CD14-positive monocyte (primary cell): ENCODE data around the gene OR9I1. TPM values are rescaled to one million over a fixed set of nuclear protein-coding genes. Genes with fewer than 3 reads are reported as not detected.

Experiments used
- DNase-seq, 3 donors: peaks; one replicate each; pipeline ENCODE4 v3.0.0-alpha.2; 2011 to 2022
- H2AFZ ChIP-seq: 2 replicates; pipeline ENCODE4 v1.6.0; 2012; ENCODE audit warnings: mild to moderate bottlenecking, low read depth, low read length, inconsistent platforms; ENCODE audit not compliant: insufficient read depth, poor library complexity, severe bottlenecking
- H3K27ac ChIP-seq, 2 donors: 1 replicate in 1 of 2; 2 replicates in 1 of 2; pipeline ENCODE4 v1.5.1; 2012 to 2013; ENCODE audit warnings: low read length in 2 of 2, control low read depth in 1 of 2, inconsistent platforms in 1 of 2, low read depth in 1 of 2, mild to moderate bottlenecking in 1 of 2
- H3K27me3 ChIP-seq, 2 donors: one replicate each; pipeline versions ENCODE4 v1.6.0 to v1.6.1; 2011 to 2013; ENCODE audit warnings: low read length in 2 of 2; ENCODE audit not compliant: control insufficient read depth in 2 of 2, insufficient read depth in 2 of 2
- H3K36me3 ChIP-seq, 2 donors: replicated peaks in 1 of 2; 1 replicate in 1 of 2; 2 replicates in 1 of 2; pipeline versions ENCODE4 v1.5.1 to v1.6.1; 2012 to 2013; ENCODE audit warnings: low read length in 2 of 2, control low read depth in 1 of 2, inconsistent platforms in 1 of 2, mild to moderate bottlenecking in 1 of 2; ENCODE audit not compliant: insufficient read depth in 2 of 2, control insufficient read depth in 1 of 2
- H3K4me1 ChIP-seq, 2 donors: 1 replicate in 1 of 2; 2 replicates in 1 of 2; pipeline versions ENCODE4 v1.5.1 to v1.6.1; 2012 to 2013; ENCODE audit warnings: low read length in 2 of 2, control low read depth in 1 of 2, inconsistent platforms in 1 of 2, mild to moderate bottlenecking in 1 of 2, moderate library complexity in 1 of 2; ENCODE audit not compliant: insufficient read depth in 2 of 2, control insufficient read depth in 1 of 2
- H3K4me2 ChIP-seq: replicated peaks from 2 replicates; pipeline ENCODE3; 2012; ENCODE audit warnings: low read length, moderate library complexity, mild to moderate bottlenecking; ENCODE audit not compliant: poor library complexity, severe bottlenecking; ENCODE audit errors: extremely low read depth
- H3K4me3 ChIP-seq, 3 experiments: fragments of 200-600 bp in 1 of 3; sonication (generic) in 1 of 3; replicated peaks in 1 of 3; 1 replicate in 2 of 3; 2 replicates in 1 of 3; pipeline ENCODE4 v1.5.1; 2011 to 2013; ENCODE audit warnings: low read length in 3 of 3, mild to moderate bottlenecking in 3 of 3, control low read depth in 2 of 3, low read depth in 2 of 3, inconsistent platforms in 1 of 3, moderate library complexity in 1 of 3
- H3K79me2 ChIP-seq: 2 replicates; pipeline ENCODE4 v1.6.0; 2012; ENCODE audit warnings: mild to moderate bottlenecking, control low read depth, inconsistent platforms, low read length, moderate library complexity; ENCODE audit not compliant: insufficient read depth
- H3K9ac ChIP-seq: 2 replicates; pipeline ENCODE4 v1.6.0; 2017; ENCODE audit warnings: low read length, mild to moderate bottlenecking; ENCODE audit not compliant: insufficient read depth, poor library complexity, severe bottlenecking
- H3K9me3 ChIP-seq, 2 donors: replicated peaks in 1 of 2; 1 replicate in 1 of 2; 2 replicates in 1 of 2; pipeline versions ENCODE4 v1.5.1 to v1.6.1; 2012 to 2013; ENCODE audit warnings: low read length in 2 of 2, control low read depth in 1 of 2; ENCODE audit not compliant: control insufficient read depth in 1 of 2, insufficient read depth in 1 of 2
- H4K20me1 ChIP-seq: 2 replicates; pipeline ENCODE4 v1.6.0; 2012; ENCODE audit warnings: mild to moderate bottlenecking, low read length, control low read depth, moderate library complexity; ENCODE audit not compliant: insufficient read depth
- H3K27ac Mint-ChIP-seq, 7 donors: one replicate each; pipeline ENCODE4 v1.8.0; 2020; ENCODE audit warnings: mild to moderate bottlenecking in 7 of 7, mixed read lengths in 7 of 7, moderate library complexity in 6 of 7, inconsistent platforms in 2 of 7
- H3K27me3 Mint-ChIP-seq, 3 donors: one replicate each; pipeline ENCODE4 v1.8.0; 2021 to 2022; ENCODE audit warnings: low read depth in 3 of 3, mild to moderate bottlenecking in 3 of 3, mixed read lengths in 3 of 3, moderate library complexity in 3 of 3, inconsistent platforms in 1 of 3
- H3K36me3 Mint-ChIP-seq, 2 donors: one replicate each; pipeline ENCODE4 v1.8.0; 2020; ENCODE audit warnings: mixed read lengths in 2 of 2, inconsistent platforms in 1 of 2, mild to moderate bottlenecking in 1 of 2
- H3K4me1 Mint-ChIP-seq: one replicate; pipeline ENCODE4 v1.8.0; 2020; ENCODE audit warnings: mild to moderate bottlenecking, mixed read lengths
- H3K4me3 Mint-ChIP-seq, 2 donors: one replicate each; pipeline ENCODE4 v1.8.0; 2020; ENCODE audit warnings: mild to moderate bottlenecking in 2 of 2, mixed read lengths in 2 of 2, moderate library complexity in 1 of 2
- H3K9me3 Mint-ChIP-seq, 7 donors: one replicate each; pipeline ENCODE4 v1.8.0; 2020 to 2022; ENCODE audit warnings: mixed read lengths in 7 of 7, mild to moderate bottlenecking in 6 of 7, moderate library complexity in 6 of 7, inconsistent platforms in 2 of 7
- CTCF ChIP-seq: fragments of 200-600 bp; IDR thresholded peaks from one replicate; pipeline ENCODE4 v1.8.0; 2022; ENCODE audit warnings: antibody characterized with exemption, mild to moderate bottlenecking
- WGBS: methylation state at CpG from one replicate; pipeline ENCODE4 v1.1.5; 2013; ENCODE audit warnings: missing lambda C conversion rate; ENCODE audit not compliant: insufficient coverage; 5-methylcytosine and 5-hydroxymethylcytosine counted together
- intact Hi-C, 2 donors: fragments of 100-400 bp; cut with micrococcal nuclease; formaldehyde crosslinking; loops; one replicate each; pipeline versions ENCODE4 v1.15.0 to v1.15.1; 2023
- polyA plus RNA-seq, 3 donors: library from polyadenylated mRNA; depleted of rRNA in 1 of 3; unstranded in 2 of 3; stranded (reverse) in 1 of 3; fragments of 300-500 nt in 2 of 3; fragments of >200 nt in 1 of 3; fragmentation: Illumina TruSeq in 2 of 3; gene quantifications; 1 replicate in 2 of 3; 2 replicates in 1 of 3; pipeline ENCODE4 v1.2.3, GENCODE V29; 2012 to 2021

Gene OR9I1
- polyA plus RNA-seq, 3 donors: not detected

- no peak for DNase-seq
Observed at GRCh38 chr11:58070585-58070984, 54.7 kb downstream of the OR9I1 start.

GRCh38 chr11:58068655-58069054 lies 56.7 kb downstream of the OR9I1 start:
- peaks cover 0 to 6% (median 0%) of the 10 kb centered on the region in 7 donors for H3K9me3 Mint-ChIP-seq
- no peak overlapping the region for H3K4me3 Mint-ChIP-seq
- Histone ChIP-seq H3K4me1 (no peaks in the 10 kb centered on the region), H3K27ac (no peak overlapping the region), H2AFZ (no peak overlapping the region), H3K9ac (no peak overlapping the region), H3K9me3 (no peaks in the 10 kb centered on the region), H3K27me3 (no peaks in the 10 kb centered on the region), H4K20me1 (no peaks in the 10 kb centered on the region), H3K79me2 (no peaks in the 10 kb centered on the region), H3K4me2 (no peak overlapping the region), H3K4me3 (no peak overlapping the region), H3K36me3 (no peaks in the 10 kb centered on the region)
- no peak for DNase-seq
- peaks cover 0 to 1% (median 0%) of the 10 kb centered on the region in 3 donors for H3K27me3 Mint-ChIP-seq
- H3K36me3 Mint-ChIP-seq: no peaks in the 10 kb centered on the region
- no peak for TF ChIP-seq CTCF
- H3K27ac Mint-ChIP-seq: no peak overlapping the region
- 90% methylated on average over 1 of the region's 6 CpGs for WGBS
- intact Hi-C loops: no loop called here
- no peaks in the 10 kb centered on the region for H3K4me1 Mint-ChIP-seq

More at GRCh38 chr11:58070585-58070984, 54.7 kb downstream of the OR9I1 start:
- H3K79me2 ChIP-seq: no peaks in the 10 kb centered on the region
- no peaks in the 10 kb centered on the region for H3K36me3 ChIP-seq
- no peak for TF ChIP-seq CTCF
- H3K4me1 ChIP-seq: no peaks in the 10 kb centered on the region
- H4K20me1 ChIP-seq: no peaks in the 10 kb centered on the region
- Mint-ChIP-seq H3K36me3 (no peaks in the 10 kb centered on the region), H3K4me3 (no peak overlapping the region), H3K4me1 (no peaks in the 10 kb centered on the region), H3K27me3 (peaks cover 0 to 1% (median 0%) of the 10 kb centered on the region in 3 donors), H3K9me3 (peaks cover 0 to 6% (median 3%) of the 10 kb centered on the region in 7 donors), H3K27ac (no peak overlapping the region)
- no peak overlapping the region for H3K27ac ChIP-seq
- 82% methylated on average over 1 of the region's 1 CpG for WGBS
- no peaks in the 10 kb centered on the region for H3K9me3 ChIP-seq
- H3K27me3 ChIP-seq: no peaks in the 10 kb centered on the region
- H2AFZ ChIP-seq: no peak overlapping the region
- H3K4me2 ChIP-seq: no peak overlapping the region
- H3K9ac ChIP-seq: no peak overlapping the region
- no peak overlapping the region for H3K4me3 ChIP-seq
- intact Hi-C loops: no loop called here
